ENCODE measurements around the gene CBX4.

Gene CBX4

GRCh38 chr17:79839356-79840268, at the start of gene CBX4:
Gene CBX4 (minus strand): TSS chr17:79839440. CDS start chr17:79839251, 189 bp downstream.
- DNase-seq, result peak; percentile 92

DNA sequence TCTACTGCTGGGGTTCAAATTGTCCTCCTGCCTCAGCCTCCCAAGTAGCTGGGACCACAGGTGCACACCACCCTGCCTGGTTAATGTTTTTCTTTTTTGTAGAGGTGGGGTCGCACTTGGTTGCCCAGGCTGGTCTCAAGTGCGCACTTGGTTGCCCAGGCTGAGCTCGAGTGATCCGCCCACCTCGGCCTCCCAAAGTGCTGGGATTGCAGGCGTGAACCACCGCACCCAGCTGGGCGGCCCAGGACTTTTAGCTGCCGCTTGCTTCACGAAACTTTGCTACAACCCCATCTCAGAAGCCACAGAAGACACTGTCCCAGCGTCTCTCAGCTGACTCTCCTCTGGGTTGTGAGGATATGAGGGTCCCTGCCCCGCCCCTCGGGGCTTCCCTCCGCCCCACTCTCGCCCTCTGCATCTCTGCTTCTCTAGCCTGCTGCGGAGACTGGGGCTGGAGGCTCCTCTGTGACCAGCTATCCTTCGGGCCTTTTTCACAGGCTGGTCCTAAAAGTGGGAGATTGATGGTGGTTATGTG, 48.8 kb upstream of the CBX4 start:
- DNase-seq, result no peak

- DNase-seq, result no peak
Measured at GRCh38 chr17:79887451-79887991, 48.3 kb upstream of the CBX4 start.

DNA sequence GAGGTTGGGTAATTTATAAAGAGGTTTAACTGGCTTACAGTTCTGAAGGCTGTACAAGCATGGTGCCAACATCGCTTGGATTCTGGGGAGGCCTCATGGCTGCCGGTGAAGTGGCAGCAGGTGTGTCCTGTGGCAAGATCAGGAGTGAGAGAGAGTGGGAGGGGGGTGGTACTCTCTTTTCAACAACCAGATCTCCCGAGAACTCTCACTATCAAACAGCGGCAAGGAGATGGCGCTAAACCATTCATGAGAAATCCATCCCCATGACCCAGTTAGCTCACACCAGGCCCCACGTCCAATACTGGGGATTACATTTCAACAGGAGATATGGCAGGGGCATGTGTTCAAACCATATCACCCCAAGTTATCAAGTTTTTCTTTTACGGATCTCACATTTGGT, 44.0 kb upstream of the CBX4 start:
- no peak for DNase-seq

GRCh38 chr17:79878329-79878947, 39.2 kb upstream of the CBX4 start:
- DNase-seq, result no peak

DNA sequence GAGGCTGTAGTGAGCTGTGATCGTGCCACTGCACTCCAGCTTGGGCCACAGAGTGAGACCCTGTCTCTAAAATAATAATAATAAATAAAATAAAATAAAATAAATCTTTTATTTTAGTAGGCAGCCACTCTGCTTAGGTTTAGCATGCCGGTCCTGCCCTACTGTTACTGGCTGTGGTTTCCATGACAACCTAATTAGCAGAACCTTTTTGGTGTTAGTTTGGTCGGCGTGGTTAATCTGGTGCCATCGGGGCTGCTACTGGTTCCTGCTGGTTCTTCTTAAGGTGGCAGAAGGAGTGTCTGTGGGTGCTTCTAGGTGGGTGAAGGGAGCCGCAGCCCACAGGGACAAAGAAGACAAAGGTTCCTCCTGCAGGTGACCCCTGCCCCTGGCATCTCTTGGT, 37.8 kb upstream of the CBX4 start:
- no peak for DNase-seq

- no peak for DNase-seq
Measured at GRCh38 chr17:79875511-79875910, 36.3 kb upstream of the CBX4 start.

GRCh38 chr17:79874329-79874981, 35.2 kb upstream of the CBX4 start:
- DNase-seq, result peak; percentile 40

- no peak for DNase-seq
Measured at GRCh38 chr17:79873583-79873982, 34.3 kb upstream of the CBX4 start.

DNA sequence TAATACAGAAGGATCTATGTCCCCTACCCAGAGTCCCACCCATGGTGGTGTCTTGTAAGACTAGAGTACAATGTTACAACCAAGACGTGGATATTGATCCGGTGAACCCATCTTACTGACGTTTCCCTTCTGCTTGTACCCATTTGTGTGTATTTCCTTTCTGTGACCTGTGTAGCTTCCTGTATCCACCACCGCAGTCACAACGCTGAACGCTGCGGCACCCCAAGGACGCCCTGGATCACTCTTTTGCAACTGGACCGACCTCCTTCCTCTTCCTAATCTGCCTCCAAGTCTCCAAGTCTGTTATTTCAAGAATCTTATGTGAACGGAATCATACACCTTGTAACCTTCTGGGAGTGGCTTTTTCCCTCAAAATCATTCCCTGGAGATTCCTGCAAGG, 33.5 kb upstream of the CBX4 start:
- DNase-seq, result no peak

DNA sequence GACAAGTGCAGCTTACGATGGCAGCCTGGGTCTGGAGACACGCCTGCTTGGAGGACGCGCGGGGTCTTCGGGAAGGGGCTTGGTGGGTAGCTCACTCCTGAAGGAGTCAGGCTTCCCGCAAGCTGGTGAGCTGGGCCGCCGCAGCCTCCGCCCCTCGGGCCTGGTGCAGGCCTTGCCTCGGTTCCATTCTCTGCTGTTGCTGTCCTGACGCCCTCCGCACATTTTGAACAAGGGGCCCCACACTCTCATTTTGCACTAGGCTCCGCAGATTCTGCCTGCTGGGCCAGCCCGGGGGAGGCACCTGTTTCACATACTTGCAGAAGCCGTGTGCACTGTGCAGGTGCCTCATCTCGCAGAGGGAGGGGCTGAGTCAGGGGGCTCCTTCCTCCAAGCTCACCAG, 31.9 kb upstream of the CBX4 start:
- DNase-seq, result no peak

DNA sequence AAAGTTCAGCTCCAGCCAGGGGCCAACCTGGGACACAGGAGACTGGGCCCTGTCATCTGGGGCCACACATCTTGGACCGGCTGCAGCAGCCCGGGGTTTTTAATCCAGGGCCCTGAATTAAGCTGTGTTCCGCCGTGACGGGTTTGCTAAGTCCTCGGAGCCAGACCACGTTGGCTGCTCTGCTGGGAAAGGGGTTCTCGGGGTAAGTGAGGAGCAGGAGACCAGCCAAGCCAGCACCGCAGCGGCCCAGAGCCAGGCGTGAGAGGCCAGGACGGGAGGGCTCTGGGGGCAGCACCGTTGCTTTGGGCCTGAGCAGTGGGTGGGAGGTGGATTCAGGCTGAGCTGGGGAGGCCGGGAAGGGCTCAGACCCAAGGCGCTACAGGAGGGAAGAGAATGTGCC, 31.3 kb upstream of the CBX4 start:
- DNase-seq, result no peak

GRCh38 chr17:79866791-79867518, 27.7 kb upstream of the CBX4 start:
- no peak for DNase-seq

DNA sequence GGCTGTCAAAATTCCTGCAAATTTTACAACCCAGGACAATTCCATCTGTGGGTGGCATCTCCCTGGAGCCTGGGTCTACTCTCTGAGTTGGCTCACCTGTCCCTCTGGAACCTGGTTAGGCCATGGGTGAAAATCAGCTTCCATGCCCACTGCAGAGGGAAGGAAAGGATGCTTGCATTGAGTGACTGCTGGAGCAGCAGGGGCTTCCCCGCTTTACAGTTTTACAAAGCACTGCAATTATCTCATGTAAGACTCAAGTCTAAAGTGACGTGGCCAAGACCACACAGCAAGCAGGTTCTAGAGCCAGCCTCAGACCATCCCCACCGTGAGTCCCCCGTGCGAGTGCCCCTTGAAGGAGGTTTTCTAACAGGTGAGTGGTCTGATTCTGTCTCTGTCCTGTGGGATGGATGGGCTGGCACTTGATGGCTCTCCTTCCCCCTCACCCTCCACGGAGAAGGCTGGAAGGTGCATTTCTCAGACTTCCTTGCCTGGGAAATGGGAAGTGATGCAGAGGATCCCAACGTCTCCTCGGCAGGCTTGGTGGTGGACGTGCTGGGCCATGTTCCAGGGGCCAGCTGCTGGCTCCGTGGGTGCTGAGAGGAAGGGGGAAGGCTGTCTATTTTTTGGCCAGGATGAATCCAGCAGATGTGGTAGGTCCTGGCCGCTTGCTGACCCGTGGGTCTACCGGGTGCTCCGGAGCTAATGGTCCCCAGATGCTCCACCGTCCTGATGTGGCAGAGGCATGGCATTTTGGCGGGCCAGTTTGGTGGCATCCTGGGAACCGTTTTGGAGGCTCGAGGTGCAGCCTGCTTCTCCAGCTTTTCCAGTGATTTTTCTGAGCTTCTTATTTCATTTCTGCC, 26.3 kb upstream of the CBX4 start:
- no peak for DNase-seq

GRCh38 chr17:79864617-79865250, 25.5 kb upstream of the CBX4 start:
- no peak for DNase-seq

DNA sequence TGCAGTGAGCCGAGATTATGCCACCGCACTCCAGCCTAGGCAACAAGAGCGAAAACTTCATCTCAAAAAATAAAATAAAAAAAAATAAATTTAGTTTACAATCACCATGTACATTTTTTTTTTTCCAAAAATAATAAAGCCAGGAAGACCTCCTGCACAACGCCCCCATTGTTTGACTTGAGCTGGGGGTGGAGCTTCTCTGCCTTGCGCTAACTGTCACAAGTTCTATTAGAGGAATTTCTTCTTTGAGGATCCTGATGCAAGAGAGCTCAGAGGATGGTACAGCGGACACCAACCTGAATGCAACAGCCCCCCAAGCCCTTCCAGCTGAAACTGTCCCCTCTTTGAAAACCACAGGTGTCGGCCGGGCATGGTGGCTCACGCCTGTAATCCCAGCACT, 24.9 kb upstream of the CBX4 start:
- no peak for DNase-seq

GRCh38 chr17:79862771-79863440, 23.7 kb upstream of the CBX4 start:
- DNase-seq, result no peak

GRCh38 chr17:79862238-79862637, 23.0 kb upstream of the CBX4 start:
- DNase-seq, result no peak

DNA sequence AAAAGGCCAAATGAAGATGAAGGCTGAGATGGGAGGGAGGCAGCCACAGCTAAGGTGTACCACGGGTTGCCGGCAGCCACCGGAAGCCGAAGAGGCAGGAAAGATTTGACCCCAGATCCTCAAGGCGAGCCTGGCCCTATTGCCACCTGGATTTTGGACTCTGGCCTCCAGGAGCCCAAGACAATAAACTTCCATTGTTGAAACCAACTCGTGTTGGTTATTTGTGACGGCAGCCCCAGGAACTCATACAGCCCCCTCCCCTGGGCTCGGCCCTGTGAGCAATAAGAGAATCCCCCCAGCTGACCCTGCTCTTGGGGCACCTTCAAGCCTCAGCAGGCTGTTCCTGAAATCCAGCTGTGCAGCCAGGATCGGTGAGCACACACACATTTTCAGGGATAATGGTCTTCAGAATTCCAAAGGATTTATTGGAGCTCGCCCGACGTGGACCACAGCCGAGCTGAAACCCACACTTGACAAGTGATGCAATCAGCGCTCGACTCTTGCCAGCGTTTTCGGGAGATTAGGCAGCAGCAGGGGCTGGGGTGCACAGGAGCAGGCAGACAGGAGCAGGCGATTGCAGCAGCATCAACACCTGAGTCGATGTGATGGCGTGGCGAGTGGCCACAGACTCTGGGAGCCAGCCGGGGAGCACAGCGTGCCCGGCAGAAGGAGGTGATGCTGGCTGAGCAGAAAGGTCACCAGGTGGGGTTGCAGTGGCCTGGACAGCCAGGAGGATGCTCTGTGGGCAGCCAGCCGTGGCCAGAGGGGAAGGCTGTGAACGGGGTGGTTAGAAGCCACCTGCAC, 22.4 kb upstream of the CBX4 start:
- no peak for DNase-seq
